Transverse colon (tissue), 4 donors: ENCODE measurements around the gene MS4A6A. TPM values are rescaled to one million over a fixed set of nuclear protein-coding genes. Genes with fewer than 3 reads are reported as not detected.

ENCODE experiments used
- DNase-seq: peaks from one replicate; pipeline ENCODE4 v3.0.0-alpha.2; 2019
- H3K27ac ChIP-seq, 4 donors: fragments of 200-600 bp; sonication (generic); 2 replicates each; pipeline ENCODE4 v1.5.1; 2016 to 2018; ENCODE audit warnings: inconsistent platforms in 4 of 4
- H3K27me3 ChIP-seq: fragments of 200-600 bp; sonication (generic); 2 replicates; pipeline ENCODE4 v1.5.1; 2017; ENCODE audit warnings: inconsistent platforms
- H3K36me3 ChIP-seq, 4 donors: fragments of 200-600 bp; sonication (generic); 2 replicates each; pipeline ENCODE4 v1.5.1; 2017 to 2019; ENCODE audit warnings: inconsistent platforms in 4 of 4
- H3K4me1 ChIP-seq, 4 donors: fragments of 200-600 bp; sonication (generic); 2 replicates each; pipeline ENCODE4 v1.5.1; 2017 to 2020; ENCODE audit warnings: inconsistent platforms in 4 of 4
- H3K4me3 ChIP-seq, 4 donors: fragments of 200-600 bp; sonication (generic); 1 replicate in 1 of 4; 2 replicates in 3 of 4; pipeline versions ENCODE4 v1.5.1 to v1.6.1; 2017 to 2019; ENCODE audit warnings: inconsistent platforms in 4 of 4
- H3K9me3 ChIP-seq, 2 donors: fragments of 200-600 bp; sonication (generic); 2 replicates each; pipeline ENCODE4 v1.5.1; 2017 to 2019; ENCODE audit warnings: inconsistent platforms in 2 of 2
- EP300 ChIP-seq: sonication (generic); formaldehyde crosslinking; IDR thresholded peaks from one replicate; pipeline ENCODE4 v1.6.1; 2017; ENCODE audit warnings: antibody characterized with exemption, low read depth
- POLR2A ChIP-seq: fragments of 450-650 bp; IDR thresholded peaks from one replicate; pipeline ENCODE4 v1.6.1; 2016; ENCODE audit warnings: antibody characterized with exemption, mild to moderate bottlenecking, moderate library complexity
- POLR2AphosphoS5 ChIP-seq, 3 donors: sonication (generic); formaldehyde crosslinking; IDR thresholded peaks; one replicate each; pipeline ENCODE4 v1.6.1; 2016; ENCODE audit warnings: antibody characterized with exemption in 3 of 3
- WGBS, 2 donors: methylation state at CpG; one replicate each; pipeline ENCODE4 v1.1.5; 2018; ENCODE audit warnings: low coverage in 1 of 2; 5-methylcytosine and 5-hydroxymethylcytosine counted together
- in situ Hi-C, 4 donors: fragments of 200-750 bp; cut with MboI; loops; one replicate each; pipeline versions ENCODE4 v1.15.0 to v1.15.1; 2017; ENCODE audit warnings: low sequenced_read_pairs in 3 of 4, low pct_ligation_motif_present in 1 of 4, low pct_unique_long_range_greater_than_20kb in 1 of 4
- intact Hi-C: fragments of 100-400 bp; cut with DNase I; formaldehyde crosslinking; loops from one replicate; pipeline ENCODE4 v1.15.1; 2023; ENCODE audit warnings: low total_unique reads
- total RNA-seq, 4 donors: library from RNA; depleted of rRNA; stranded (reverse); fragments of >200 nt; gene quantifications; one replicate each; pipeline ENCODE4 v1.1.0, GENCODE V29; 2016
- TF ChIP-seq, protein P1 (sequence below), 5 experiments: fragments of 200-600 bp in 3 of 5; fragments of 450-650 bp in 2 of 5; sonication (generic) in 3 of 5; IDR thresholded peaks; 1 replicate in 2 of 5; 2 replicates in 3 of 5; pipeline ENCODE4 v1.5.1; 2016 to 2017; ENCODE audit warnings: antibody characterized with exemption in 5 of 5, inconsistent platforms in 3 of 5, mild to moderate bottlenecking in 2 of 5, moderate library complexity in 1 of 5

The MS4A6A gene
- total RNA-seq, 4 donors from 2014 or later = 0.75 to 54.3 (median 27.4) TPM

DNA sequence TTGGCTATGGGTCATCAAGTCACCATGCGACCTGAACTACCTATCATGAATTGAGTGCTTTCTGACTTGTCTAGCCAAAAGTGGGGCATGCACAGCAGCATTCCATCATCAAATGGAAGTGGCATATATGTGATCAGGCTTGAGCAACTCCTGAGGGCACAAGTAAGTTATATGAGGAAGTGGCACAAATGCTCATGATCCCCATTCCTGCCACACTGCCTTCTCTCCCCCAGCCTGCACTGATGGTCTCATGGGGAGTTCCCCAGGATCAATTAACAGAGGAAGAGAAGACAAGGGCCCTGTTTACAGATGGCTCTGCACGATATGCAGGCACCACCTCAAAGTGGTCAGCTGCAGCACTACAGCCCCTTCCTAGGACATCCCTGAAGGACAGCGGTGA is 38.3 kb upstream of the MS4A6A start:
- intact Hi-C loops (no loop called here), in situ Hi-C loops (no loop called here)
- Histone ChIP-seq H3K36me3 (no peaks in the 10 kb centered on the region), H3K4me3 (no peak overlapping the region), H3K27ac (no peak overlapping the region), H3K27me3 (no peaks in the 10 kb centered on the region), H3K4me1 (no peaks in the 10 kb centered on the region), H3K9me3 (no peaks in the 10 kb centered on the region)
- DNase-seq = no peak
- no peak for TF ChIP-seq EP300
- no peak for TF ChIP-seq POLR2A
- TF ChIP-seq, protein P1, sequence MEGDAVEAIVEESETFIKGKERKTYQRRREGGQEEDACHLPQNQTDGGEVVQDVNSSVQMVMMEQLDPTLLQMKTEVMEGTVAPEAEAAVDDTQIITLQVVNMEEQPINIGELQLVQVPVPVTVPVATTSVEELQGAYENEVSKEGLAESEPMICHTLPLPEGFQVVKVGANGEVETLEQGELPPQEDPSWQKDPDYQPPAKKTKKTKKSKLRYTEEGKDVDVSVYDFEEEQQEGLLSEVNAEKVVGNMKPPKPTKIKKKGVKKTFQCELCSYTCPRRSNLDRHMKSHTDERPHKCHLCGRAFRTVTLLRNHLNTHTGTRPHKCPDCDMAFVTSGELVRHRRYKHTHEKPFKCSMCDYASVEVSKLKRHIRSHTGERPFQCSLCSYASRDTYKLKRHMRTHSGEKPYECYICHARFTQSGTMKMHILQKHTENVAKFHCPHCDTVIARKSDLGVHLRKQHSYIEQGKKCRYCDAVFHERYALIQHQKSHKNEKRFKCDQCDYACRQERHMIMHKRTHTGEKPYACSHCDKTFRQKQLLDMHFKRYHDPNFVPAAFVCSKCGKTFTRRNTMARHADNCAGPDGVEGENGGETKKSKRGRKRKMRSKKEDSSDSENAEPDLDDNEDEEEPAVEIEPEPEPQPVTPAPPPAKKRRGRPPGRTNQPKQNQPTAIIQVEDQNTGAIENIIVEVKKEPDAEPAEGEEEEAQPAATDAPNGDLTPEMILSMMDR (IDR thresholded peaks at IDR 0.05) = no peak
- TF ChIP-seq POLR2AphosphoS5 (IDR thresholded peaks at IDR 0.05) = no peak
- 81 to 100% methylated on average over 1 to 3 of the region's 3 CpGs for WGBS, 2 donors

DNA sequence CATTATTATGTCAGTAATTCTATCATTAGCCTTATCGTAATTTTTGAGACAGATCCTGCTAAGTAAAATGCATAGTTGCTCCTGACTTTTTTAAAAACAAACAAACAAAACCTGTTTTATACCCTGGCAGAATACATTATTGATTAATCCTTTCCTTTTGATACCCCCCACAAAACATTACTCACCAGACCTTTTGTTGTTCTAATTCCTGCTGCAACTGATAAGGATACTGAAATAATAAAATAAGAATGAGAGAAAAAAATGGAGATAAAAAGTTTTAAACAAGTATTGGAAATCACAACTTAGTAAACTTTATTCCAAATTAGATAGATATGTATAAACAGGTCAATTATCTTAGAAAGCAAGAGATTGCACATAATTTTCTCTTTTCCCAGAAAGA is 31.5 kb upstream of the MS4A6A start:
- in situ Hi-C loops (no loop called here), intact Hi-C loops (no loop called here)
- Histone ChIP-seq H3K9me3 (no peaks in the 10 kb centered on the region), H3K27ac (no peak overlapping the region), H3K4me3 (no peak overlapping the region), H3K27me3 (no peaks in the 10 kb centered on the region), H3K36me3 (no peaks in the 10 kb centered on the region), H3K4me1 (no peaks in the 10 kb centered on the region)
- no peak for DNase-seq
- TF ChIP-seq POLR2AphosphoS5 (IDR thresholded peaks at IDR 0.05) (no peak), EP300 (no peak), POLR2A (no peak)
- TF ChIP-seq, protein P1 (IDR thresholded peaks at IDR 0.05) = no peak
- 75 to 84% methylated on average over 1 of the region's 1 CpG for WGBS, 2 donors

DNA sequence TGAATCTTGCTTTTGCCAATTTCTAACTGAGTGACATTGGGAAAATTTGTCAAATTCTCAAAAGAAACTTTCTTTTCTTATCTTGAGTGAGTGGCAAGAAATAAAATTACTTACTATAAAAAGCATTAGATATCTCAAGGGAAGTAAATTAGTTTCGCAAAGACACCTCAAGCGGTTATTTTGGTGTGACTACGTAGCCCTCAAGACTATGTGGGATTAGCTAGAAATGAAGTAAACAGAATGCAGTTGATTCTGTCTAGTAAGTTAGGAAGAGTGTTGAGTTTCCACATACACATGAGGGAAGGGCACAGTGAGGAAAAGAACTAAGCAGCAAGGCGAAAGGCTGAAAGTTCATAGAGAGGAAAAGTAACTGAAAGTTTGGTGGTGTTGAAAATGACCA is 28.3 kb upstream of the MS4A6A start:
- no peak overlapping the region for H3K4me3 ChIP-seq
- in situ Hi-C loops (no loop called here), intact Hi-C loops (no loop called here)
- 88 to 91% methylated on average over 4 of the region's 4 CpGs for WGBS, 2 donors
- no peaks in the 10 kb centered on the region for H3K4me1 ChIP-seq
- H3K27me3 ChIP-seq = no peaks in the 10 kb centered on the region
- H3K36me3 ChIP-seq = no peaks in the 10 kb centered on the region
- no peak for DNase-seq
- no peak for TF ChIP-seq POLR2AphosphoS5 (IDR thresholded peaks at IDR 0.05)
- no peak for TF ChIP-seq POLR2A
- TF ChIP-seq, protein P1 (IDR thresholded peaks at IDR 0.05) = no peak
- TF ChIP-seq EP300 = no peak
- no peaks in the 10 kb centered on the region for H3K9me3 ChIP-seq
- H3K27ac ChIP-seq = no peak overlapping the region

DNA sequence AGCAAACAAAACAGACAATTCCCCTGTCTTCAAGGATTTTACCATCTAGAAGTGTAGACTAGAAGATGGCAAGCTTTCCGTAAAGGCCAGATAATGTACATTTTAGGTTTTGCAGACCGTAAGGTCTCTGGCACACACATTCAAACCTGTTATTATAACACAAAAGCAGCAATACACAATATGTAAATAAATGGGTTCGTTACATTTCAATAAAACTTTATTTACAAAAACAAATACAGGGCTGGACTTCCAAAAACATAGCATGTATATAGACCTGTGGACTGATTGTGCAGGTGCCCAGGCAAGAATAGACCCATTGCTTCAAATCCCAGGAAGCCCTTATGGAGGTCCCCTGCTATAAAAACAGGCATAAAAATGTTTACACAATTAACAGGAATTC is 27.1 kb upstream of the MS4A6A start:
- Histone ChIP-seq H3K27ac (no peak overlapping the region), H3K4me3 (no peak overlapping the region), H3K27me3 (no peaks in the 10 kb centered on the region), H3K36me3 (no peaks in the 10 kb centered on the region), H3K4me1 (no peaks in the 10 kb centered on the region), H3K9me3 (no peaks in the 10 kb centered on the region)
- DNase-seq = no peak
- 74 to 80% methylated on average over 3 of the region's 3 CpGs for whole genome bisulfite sequencing, 2 donors
- in situ Hi-C loops = no loop called here
- no peak for TF ChIP-seq POLR2A
- TF ChIP-seq EP300 = no peak
- TF ChIP-seq, protein P1 (IDR thresholded peaks at IDR 0.05) = no peak
- TF ChIP-seq POLR2AphosphoS5 (IDR thresholded peaks at IDR 0.05) = no peak
- intact Hi-C loops = no loop called here
